HG02759 (cell line): ENCODE data around the gene LSM14B.
"Not testable (repeated sequence)": the region's sequence is repeated elsewhere in the genome, so short reads cannot be mapped to it uniquely, and the experiment has no call there.

Experiments
- ATAC-seq: cut with Tn5 transposase; IDR thresholded peaks from one replicate; pipeline ENCODE4 v1.9.1; 2021; ENCODE audit warnings: mild to moderate bottlenecking, moderate library complexity; ENCODE audit not compliant: unreplicated experiment

Gene LSM14B

DNA sequence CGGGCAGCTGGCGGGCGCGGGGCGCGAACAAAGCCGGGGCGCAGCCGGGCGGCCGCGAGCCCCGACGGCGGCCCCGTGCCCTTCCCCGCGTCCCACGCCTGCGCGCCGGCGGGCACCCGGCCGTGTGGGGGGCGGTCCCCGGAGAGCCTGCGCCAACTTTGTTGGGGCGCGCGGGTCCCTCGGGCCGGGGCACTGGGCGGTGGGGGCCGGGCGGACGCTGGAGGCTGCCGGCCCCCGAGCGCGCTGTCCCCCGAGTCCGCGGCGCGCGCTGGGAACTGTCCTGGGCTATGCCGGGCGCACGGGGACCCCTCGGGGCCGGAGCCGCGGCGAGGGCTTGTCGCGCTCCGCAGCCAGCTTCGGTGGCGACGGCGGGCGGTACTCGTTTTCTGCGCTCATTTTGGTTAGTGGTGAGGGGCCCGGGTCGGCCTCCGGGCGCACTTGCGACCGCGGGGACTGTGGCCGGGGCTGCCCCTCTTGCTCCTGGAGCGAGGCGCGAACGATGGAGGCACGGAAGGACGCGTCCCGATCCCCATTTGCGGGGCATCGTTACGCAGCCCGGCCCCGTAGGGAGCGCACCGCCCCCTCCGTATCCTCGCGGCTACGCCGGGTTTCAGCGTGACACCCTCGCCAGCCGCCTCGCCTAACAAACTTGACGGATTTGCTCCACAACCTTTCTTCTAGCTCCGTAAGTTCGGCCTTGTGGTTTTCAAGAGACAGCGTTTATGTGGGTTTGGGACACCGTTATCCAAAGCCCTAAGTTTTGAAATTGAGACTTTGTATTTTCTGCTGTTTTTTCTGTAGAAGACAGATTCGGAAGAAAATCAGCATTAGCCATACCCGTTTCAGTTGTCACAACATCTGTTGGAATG, 21.9 kb downstream of the LSM14B start:
- peak; percentile 23 for ATAC-seq

DNA sequence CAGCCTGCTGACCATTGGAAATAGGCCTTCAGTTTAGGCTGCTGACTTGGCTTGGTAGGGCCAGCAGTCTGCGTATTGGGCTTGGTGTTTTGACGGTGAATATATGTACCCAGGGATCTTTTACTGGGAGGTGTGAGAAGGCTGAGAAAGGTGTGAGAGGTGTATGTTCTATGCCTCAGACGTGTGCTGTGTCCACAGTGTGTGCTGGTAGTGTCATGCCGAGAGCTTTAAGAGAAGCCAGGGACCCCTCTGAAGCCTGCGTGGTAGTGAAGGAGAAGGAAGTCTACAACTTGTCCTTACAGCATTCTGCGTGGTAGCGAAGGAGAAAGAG, 23.4 kb downstream of the LSM14B start:
- ATAC-seq: no peak

DNA sequence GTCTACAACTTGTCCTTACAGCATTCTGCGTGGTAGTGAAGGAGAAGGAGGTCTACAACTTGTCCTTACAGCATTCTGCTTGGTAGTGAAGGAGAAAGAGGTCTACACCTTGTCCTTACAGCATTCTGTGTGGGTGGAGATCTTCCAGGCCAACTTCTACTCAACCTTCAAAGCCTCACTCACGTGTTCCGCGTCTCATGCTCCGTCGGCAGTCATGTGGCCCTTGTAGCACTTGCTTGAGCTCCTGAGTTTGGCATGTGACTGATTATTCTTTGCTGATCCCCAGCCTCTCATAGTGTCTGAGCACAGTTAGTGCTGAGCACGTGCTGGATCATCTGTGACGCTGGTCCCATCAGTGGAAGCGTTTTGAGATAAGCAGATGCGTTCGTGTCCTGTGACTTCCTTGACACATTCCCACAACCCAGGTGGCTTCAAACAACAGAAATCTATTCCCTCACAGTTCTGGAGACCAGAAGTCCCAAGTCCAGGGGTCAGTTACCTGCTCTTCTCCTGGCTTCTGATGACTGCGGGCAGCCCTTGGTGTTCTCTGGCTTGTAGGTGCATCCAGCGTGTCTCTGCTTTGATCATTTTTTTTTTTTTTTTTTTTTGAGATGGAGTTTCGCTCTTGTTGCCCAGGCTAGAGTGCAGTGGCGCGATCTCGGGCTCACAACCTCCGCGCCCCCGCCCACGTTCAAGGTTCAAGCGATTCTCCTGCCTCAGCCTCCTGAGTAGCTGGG, 23.9 kb downstream of the LSM14B start:
- ATAC-seq: no peak

DNA sequence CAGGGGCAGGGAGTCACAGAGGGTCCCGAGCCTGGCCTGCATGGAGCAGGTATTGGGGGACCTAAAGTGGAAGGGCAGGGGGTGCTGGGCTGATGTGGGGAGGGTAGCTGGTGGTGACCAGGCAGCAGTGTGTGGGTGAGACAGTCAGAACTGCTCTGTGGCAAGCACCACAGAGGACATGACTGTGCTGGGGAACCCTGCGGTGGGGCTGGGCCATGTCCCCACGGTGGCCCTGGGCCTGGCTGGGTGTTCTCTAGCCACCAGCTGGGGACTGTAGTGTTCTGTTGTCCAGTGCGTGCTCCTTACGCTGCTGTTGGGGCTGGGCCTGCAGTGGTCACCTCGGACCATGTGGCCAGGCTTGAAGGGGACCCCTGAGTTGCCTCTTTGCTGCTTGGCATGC, 24.9 kb downstream of the LSM14B start:
- no peak for ATAC-seq

DNA sequence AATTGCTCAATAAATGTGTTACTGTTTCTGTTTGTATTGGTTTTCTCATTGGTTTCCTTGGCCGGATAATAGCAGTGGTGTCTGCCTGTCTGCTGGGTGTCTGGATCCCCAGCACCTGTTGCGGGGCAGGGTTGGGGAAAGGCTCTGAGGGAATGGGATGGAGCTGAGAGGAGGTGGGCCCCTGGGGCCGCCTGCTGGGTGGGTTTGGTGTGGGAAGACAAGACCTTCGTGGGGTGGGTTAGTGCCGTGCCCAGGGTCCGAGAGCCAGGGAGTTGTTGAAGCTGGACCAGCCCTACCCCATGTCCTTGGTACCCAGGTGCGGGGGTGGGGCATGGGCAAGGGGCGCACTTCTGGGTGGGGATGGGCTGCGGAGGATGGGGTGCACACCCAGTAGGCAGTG, 25.3 kb downstream of the LSM14B start:
- ATAC-seq: no peak

DNA sequence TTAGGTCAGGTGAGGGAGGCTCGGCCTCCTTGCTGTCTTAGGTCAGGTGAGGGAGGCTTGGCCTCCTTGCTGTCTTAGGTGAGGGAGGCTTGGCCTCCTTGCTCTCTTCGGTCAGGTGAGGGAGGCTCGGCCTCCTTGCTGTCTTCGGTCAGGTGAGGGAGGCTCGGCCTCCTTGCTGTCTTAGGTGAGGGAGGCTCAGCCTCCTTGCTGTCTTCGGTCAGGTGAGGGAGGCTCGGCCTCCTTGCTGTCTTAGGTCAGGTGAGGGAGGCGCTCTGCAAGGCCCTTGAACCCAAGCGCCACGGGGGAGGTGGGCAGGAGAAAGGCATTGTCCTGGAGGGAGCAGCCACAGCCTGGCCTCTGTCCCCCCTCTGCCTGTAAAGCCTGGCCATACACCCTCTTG, 26.1 kb downstream of the LSM14B start:
- ATAC-seq: not testable (repeated sequence)

DNA sequence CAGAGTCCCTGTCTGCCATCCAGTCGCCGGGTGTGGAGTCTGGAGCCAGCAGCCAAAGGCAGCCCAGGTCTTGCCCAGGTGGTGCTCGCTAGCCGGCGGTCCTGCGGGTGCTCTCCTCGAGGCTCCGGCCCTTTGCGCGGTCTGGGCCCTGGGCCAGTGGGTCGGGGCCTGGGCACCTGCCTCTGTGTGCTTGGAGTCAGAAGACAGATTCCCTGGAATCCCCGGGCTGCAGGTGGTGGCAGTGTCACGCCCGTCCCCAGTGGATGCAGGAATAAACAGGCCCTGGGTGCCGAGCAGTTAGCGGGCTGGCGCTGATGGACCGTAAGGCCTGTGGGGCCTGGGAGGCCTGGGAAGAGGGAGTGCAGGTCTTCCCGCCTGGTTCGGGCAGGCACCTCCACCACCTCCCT, 26.6 kb downstream of the LSM14B start:
- ATAC-seq: no peak

DNA sequence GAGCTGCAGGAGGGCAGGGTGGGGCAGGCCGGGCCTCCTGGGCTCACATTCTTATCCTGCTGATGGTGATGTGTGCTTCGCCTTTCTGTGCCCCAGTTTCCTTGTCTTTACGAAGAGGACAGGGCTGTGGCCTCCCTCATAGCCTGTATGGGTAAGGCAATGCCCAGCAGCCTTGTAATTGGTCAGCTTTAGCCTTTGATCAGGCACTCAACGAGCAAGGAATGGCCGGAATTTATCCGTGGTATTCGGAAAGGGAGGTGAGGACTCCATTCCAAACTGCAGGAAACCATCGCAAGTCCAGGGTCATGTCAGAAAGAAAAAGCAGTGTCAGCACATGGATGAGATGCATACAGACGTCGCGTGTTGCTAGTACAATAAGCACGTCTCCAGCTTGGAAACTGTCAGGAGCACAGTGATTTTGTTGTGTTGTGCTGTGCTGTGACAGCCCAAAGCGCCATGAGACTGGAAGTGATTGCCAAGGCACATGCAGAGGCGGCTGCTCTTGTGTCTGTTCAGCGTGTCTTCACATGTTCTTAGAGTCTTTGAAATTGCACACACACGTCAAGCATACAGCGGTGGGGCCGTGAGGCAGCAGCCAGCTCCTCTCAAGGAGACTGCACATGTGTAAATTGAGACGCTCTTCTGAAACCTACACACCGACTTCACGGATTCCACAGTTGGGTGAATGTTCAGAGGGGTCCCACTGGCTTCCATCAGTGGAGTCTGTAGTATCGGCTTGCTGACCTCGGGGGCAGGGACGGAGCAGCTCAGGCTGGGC, 27.4 kb downstream of the LSM14B start:
- no peak for ATAC-seq

DNA sequence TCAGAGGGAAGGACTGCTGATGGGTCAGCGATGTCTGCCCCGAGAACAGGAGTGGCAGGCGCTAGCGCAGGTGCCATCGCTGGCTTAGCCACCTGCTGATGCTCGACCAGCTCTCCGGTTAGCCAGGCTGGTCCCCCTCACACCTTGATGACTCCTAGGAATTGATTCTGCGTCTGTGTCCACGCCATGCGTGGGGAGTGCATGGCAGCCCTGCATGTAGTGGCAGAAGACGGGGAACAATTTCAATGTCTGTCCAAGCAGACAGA, 28.0 kb downstream of the LSM14B start:
- ATAC-seq: no peak

DNA sequence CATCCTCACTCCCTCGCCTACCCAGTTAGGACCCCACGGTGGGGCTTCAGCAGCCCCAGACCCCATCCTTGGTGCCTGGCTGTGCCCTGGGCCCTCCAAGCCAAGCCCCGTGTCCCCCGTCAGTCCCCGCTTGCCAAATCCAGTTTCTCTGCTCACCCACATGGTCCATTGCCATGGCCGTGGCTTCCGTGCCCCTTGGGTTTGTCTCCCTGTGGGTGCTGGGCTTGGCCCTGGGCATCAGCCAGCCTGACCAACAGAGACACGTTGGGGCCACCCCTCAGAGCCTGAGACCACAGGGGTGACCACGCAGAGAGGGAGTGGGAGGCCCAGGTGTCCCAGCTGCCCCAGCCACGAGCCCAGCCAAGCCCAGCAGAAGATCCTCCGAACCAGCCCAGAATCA, 28.9 kb downstream of the LSM14B start:
- ATAC-seq: no peak

DNA sequence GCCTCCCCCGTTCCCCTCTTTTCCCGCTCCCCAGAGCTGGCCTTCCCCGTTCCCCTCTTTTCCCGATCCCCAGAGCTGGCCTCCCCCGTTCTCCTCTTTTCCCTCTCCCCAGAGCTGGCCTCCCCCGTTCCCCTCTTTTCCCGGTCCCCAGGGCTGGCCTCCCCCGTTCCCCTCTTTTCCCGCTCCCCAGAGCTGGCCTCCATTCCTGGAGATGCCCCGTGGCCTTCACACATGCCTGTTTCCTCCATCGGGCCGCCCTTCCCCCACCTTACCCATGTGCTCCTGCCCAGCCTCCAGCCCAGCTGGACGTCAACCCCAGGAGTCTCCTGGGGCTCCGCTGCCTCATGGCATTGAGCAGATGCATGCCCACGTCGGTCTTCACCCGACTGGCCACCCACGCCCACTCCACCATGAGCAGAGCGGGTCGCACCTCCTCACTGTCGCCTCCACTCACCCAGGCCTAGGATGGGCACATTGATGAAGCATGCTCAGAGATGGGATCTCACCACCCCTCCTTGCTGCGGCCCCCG, 29.6 kb downstream of the LSM14B start:
- ATAC-seq: no peak

DNA sequence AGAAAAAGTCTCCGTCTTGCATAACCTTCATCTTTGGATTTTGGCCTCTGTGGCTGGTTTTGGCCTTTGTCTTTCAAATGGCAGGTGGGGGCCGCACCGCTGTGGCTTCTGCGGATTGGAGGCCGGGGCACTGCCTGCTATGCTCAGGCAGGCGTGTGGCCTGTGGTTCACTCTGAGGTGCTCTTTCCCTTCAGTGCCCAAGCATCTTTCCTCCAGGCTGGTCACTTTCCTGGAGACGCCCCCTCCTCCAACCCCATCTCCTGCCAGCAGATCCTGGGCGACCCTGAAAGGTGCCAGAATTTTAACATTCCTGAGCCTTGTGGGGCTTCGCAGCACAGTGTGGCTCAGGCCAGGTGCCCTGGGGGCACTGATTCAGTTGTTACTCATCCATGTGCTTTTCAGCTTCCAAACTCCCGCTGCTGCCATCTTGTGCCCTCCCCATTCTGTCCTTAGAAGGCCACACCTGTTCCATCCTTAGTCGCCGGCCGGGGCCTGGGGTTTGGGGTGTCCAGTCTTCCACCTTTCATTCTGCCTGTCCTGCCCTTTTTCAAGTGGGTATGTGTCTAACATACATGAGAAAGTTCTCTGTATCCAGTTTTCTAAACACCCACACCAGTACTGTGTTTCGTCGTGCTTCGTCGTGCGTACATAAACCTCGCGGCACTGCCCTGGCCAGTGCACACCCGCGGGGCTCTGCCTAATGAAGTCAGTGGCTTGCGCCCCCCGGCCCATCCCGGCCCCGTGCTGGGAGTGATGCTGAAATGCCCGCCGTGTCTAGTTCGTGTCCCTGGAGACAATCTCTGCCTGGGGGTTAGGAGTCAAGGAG, 33.4 kb downstream of the LSM14B start:
- no peak for ATAC-seq

DNA sequence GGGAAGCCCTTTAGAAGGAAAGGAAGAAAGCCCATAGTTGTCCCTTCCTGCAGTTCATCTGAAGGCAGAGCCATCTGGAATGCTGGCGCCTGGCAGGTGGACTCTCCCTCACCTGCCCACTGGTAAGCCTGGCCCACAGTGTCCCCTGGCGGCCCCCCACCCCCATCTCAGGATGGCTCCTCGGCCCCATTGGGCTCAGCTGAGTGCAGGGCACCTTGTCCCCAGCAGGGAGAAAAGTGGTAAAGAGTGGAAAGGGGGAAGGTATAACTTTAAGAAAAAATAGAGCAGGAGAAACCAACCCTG, 33.9 kb downstream of the LSM14B start:
- no peak for ATAC-seq

DNA sequence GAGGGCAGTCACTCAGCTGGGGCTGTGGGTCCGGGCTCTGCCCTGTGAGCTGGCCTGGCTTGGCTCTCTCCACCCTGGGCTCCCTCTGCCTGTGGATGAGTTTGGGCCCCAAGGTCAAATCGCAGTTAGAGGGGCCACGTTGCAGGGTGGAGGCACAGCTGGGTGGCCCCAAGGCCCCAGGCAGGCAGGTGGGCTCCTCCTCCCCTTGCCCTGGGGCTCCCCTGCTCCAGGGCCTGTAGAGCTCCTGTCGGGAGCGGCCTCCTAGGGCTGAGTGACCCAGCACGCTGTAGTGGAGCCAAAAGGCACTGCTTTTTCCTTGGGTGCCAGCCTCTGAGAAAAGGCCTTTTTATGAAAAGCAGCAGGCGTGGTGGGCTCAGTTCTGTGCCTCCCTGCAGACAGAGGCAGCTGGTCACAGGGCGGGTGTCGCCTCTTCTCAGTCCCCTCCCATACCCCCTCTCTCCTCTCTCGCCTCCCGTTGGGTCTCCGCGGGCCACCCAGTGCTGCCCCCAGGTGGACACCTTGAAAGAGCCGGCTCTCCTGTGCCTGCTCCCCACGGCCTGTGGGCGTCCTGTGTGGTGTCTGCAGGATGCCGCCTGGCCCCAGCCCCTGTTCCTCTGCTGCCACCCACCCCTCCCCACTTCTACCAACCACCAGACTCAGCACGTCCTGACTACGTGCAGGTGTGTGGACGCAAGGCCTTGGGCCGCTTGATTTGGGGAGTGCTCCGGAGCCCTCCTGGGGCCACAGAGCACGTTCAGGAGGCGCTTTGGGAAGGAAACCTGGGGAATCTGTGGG, 34.5 kb downstream of the LSM14B start:
- peak; percentile 74 for ATAC-seq

DNA sequence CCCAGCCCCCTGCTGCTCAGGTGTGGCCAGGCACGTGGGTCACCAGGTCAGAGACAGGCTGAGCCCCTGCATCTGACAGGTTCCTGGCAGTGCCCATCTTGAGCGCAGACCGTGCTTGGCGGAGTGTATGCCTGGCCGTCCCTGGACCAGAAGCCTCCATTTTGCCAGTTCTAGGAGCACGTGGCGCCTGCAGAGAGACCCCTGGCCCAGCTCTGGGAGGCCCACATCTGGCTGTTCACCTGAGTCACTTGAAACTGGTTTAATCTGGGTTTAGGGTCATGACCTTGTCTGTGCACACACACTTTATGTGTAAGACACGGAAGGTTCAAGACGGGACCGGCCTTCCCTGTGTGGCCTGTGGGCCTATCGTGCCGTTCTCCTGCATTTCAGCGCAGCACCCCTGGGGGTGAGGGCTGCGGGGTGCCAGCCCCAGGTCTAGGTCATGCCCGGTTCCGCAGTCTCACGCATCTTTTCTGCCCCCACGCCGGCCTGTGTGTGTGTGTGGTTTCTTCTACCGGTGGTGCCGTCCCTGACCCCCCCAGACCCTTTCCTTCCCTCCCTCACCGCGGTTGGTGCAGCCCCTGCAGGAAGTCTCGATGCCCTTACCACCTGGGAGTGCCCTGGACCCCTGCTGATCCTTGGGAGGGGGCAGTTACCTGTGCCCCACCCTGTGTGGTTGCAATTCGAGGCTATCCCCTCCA, 35.3 kb downstream of the LSM14B start:
- ATAC-seq: no peak

DNA sequence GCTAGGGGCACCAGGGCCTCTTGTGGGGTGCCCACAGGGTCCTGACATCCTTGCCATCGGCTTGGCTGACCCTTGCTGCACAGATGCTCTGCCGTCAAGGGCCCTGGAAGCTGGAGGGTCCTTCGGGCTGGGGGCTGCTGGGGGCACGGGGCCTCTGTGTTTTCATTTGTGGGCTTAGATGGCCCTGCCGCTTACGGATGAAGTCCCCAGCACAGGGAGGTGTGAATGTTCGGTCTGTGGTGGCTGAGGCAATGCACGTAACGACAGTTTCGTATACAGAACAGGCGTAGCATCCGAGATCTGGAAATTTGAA, 35.8 kb downstream of the LSM14B start:
- ATAC-seq: no peak

DNA sequence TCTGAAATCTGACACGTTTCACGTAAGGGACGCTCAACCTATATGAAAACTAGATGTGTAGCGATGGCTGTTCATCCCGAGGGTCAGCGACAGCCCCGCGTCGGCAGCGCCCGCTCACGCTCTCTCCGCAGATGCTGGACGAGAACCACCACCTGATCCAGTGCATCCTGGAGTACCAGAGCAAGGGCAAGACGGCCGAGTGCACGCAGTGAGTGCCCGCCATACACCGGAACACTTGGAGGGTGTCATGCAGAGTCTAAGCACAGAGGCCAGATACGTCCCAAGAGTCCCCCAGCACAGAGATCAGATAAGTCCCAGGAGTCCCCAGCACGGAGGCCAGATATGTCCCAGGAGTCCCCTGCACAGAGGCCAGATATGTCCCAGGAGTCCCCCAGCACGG, 36.3 kb downstream of the LSM14B start:
- no peak for ATAC-seq

DNA sequence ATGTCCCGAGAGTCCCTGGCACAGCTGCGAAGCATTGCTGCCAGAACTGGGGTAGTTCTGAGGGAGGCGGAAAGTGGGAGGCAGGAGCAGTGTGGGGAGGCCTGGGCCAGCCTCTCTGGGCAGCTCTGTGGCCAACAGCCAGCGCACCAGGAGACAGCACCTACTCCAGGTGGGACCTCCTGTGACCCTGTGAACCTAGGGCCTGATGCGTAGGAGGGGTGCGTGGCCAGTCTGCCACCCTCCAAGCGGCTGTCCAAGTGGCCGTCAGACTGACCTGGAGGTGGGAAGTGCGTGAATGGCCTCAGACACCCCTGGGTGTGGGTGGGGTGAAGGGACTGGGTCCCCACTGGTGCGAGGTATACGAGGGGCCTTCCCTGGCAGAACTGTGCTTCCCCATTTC, 36.8 kb downstream of the LSM14B start:
- ATAC-seq: no peak

DNA sequence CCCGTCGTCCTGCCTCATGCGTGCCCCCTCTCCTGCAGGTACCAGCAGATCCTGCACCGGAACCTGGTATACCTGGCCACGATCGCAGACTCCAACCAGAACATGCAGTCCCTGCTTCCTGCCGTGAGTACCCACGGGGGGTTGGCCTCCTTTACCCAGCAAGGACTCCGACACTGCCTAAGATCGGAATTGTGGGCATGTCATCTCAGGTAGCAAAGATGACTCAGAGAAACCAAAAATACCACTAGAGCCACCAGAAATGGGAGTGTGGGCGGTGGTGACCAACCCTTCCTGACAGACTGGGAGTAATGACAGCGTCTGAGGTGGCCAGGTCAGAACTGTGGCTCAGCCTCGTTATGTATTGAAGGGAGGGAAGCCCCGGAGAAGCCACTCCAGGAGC, 37.6 kb downstream of the LSM14B start:
- ATAC-seq: no peak

DNA sequence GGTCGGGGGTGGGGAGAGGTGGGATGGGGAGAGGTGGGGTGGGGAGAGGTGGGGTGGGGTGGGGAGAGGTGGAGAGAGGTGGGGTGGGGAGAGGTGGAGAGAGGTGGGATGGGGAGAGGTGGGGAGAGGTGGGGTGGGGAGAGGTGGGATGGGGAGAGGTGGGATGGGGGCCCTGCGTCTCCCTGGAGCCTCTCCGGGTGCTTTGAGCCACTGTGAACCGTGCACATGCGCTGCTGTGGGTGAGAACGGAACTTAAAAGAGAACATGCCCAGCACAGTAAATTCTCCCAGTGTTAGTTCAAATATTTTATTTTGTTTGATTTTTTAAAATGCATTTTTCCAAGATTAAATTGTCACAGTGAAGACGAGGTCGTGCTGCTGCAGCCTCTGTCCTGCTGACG, 38.0 kb downstream of the LSM14B start:
- no peak for ATAC-seq
